Esophagus squamous epithelium (tissue), 5 donors: ENCODE results near the gene GYS1. TPM values are rescaled to one million over a fixed set of nuclear protein-coding genes. Genes with fewer than 3 reads are reported as not detected.

Source experiments
- DNase-seq: peaks from one replicate; lab custom pipeline; 2025; lab: John Stamatoyannopoulos, UW
- H3K27ac ChIP-seq, 4 donors: fragments of 200-600 bp; sonication (generic); one replicate each; pipeline ENCODE4 v1.5.1; 2016 to 2019; ENCODE audit warnings: mild to moderate bottlenecking in 1 of 4
- H3K27me3 ChIP-seq, 4 donors: fragments of 200-600 bp; sonication (generic); 1 replicate in 3 of 4; 2 replicates in 1 of 4; pipeline versions ENCODE4 v1.5.1 to v1.6.0; 2017 to 2021; ENCODE audit warnings: antibody characterized with exemption in 1 of 4
- H3K36me3 ChIP-seq, 3 donors: fragments of 200-600 bp; sonication (generic); one replicate each; pipeline ENCODE4 v1.5.1; 2016 to 2019
- H3K4me1 ChIP-seq, 3 donors: fragments of 200-600 bp; sonication (generic); one replicate each; pipeline ENCODE4 v1.5.1; 2017 to 2019
- H3K4me3 ChIP-seq, 4 donors: fragments of 200-600 bp; sonication (generic); 1 replicate in 3 of 4; 2 replicates in 1 of 4; pipeline ENCODE4 v1.5.1; 2016 to 2019; ENCODE audit warnings: mild to moderate bottlenecking in 2 of 4, moderate library complexity in 1 of 4
- H3K9me3 ChIP-seq, 3 donors: fragments of 200-600 bp; sonication (generic); one replicate each; pipeline ENCODE4 v1.5.1; 2016 to 2019
- CTCF ChIP-seq, 6 experiments: fragments of 450-650 bp in 4 of 6; fragments of 200-600 bp in 2 of 6; sonication (generic) in 2 of 6; IDR thresholded peaks; one replicate each; pipeline ENCODE4 v1.5.1; 2016 to 2019; ENCODE audit warnings: antibody characterized with exemption in 6 of 6, mild to moderate bottlenecking in 4 of 6, moderate library complexity in 4 of 6
- POLR2A ChIP-seq, 4 donors: fragments of 450-650 bp; IDR thresholded peaks; one replicate each; pipeline ENCODE4 v1.6.1; 2017; ENCODE audit warnings: antibody characterized with exemption in 4 of 4, mild to moderate bottlenecking in 4 of 4, moderate library complexity in 3 of 4
- WGBS, 2 donors: methylation state at CpG; one replicate each; pipeline ENCODE4 v1.1.5; 2018; 5-methylcytosine and 5-hydroxymethylcytosine counted together
- intact Hi-C: fragments of 100-400 bp; cut with DNase I; formaldehyde crosslinking; loops from one replicate; pipeline ENCODE4 v1.15.0; 2022
- total RNA-seq, 4 donors: library from RNA; depleted of rRNA; stranded (reverse); fragments of >200 nt; gene quantifications; one replicate each; pipeline ENCODE4 v1.1.0, GENCODE V29; 2016
- donor health status: DM: yes; HTN: yes; CAD: no.

Gene GYS1
- total RNA-seq, 4 donors from 2014 or later, result 30.6 to 47.6 (median 39.5) TPM

- peaks cover 32 to 49% (median 34%) of the 10 kb centered on the region in 3 donors for H3K4me1 ChIP-seq
Observed at GRCh38 chr19:48959341-48960239, 33.5 kb downstream of the GYS1 start.

GRCh38 chr19:48958006-48958405 lies 35.1 kb downstream of the GYS1 start:
- no peak overlapping the region for H3K4me3 ChIP-seq
- intact Hi-C loops, result no loop called here

More at GRCh38 chr19:48959341-48960239, 33.5 kb downstream of the GYS1 start:
- intact Hi-C loops, result no loop called here
- TF ChIP-seq POLR2A (IDR thresholded peaks at IDR 0.05) (no peak), CTCF (IDR thresholded peaks at IDR 0.05) (no peak)
- H3K36me3 ChIP-seq, result peaks cover 0 to 6% (median 0%) of the 10 kb centered on the region in 3 donors
- no peak overlapping the region for H3K4me3 ChIP-seq
- WGBS, 2 donors, result 74 to 80% methylated on average over 16 of the region's 16 CpGs
- no peak overlapping the region for H3K27ac ChIP-seq
- H3K9me3 ChIP-seq, result no peaks in the 10 kb centered on the region
- H3K27me3 ChIP-seq, result no peaks in the 10 kb centered on the region
- no peak for DNase-seq

GRCh38 chr19:48955308-48955958 lies 37.7 kb downstream of the GYS1 start:
- Histone ChIP-seq H3K4me3 (peak overlapping the region; percentile 75 to 98 (median 85)), H3K4me1 (peaks cover 7 to 22% (median 11%) of the 10 kb centered on the region in 3 donors), H3K9me3 (no peaks in the 10 kb centered on the region), H3K27ac (peak overlapping the region; percentile 86 to 96 (median 90)), H3K27me3 (no peaks in the 10 kb centered on the region), H3K36me3 (peaks cover 0 to 6% (median 0%) of the 10 kb centered on the region in 3 donors)
- intact Hi-C loops, result no loop called here
- WGBS, 2 donors, result 36 to 39% methylated on average over 5 to 6 of the region's 16 CpGs
- TF ChIP-seq POLR2A (IDR thresholded peaks at IDR 0.05), result no peak
- TF ChIP-seq CTCF (IDR thresholded peaks at IDR 0.05), result no peak
- DNase-seq, result no peak

More at GRCh38 chr19:48958006-48958405, 35.1 kb downstream of the GYS1 start:
- DNase-seq, result no peak
- H3K4me1 ChIP-seq, result peaks cover 19 to 39% (median 20%) of the 10 kb centered on the region in 3 donors
- H3K36me3 ChIP-seq, result peaks cover 0 to 6% (median 0%) of the 10 kb centered on the region in 3 donors
- TF ChIP-seq POLR2A (IDR thresholded peaks at IDR 0.05), result no peak
- TF ChIP-seq CTCF (IDR thresholded peaks at IDR 0.05), result no peak
- WGBS, 2 donors, result 96 to 97% methylated on average over 7 to 8 of the region's 8 CpGs
- H3K9me3 ChIP-seq, result no peaks in the 10 kb centered on the region
- H3K27me3 ChIP-seq, result no peaks in the 10 kb centered on the region
- no peak overlapping the region for H3K27ac ChIP-seq

DNA sequence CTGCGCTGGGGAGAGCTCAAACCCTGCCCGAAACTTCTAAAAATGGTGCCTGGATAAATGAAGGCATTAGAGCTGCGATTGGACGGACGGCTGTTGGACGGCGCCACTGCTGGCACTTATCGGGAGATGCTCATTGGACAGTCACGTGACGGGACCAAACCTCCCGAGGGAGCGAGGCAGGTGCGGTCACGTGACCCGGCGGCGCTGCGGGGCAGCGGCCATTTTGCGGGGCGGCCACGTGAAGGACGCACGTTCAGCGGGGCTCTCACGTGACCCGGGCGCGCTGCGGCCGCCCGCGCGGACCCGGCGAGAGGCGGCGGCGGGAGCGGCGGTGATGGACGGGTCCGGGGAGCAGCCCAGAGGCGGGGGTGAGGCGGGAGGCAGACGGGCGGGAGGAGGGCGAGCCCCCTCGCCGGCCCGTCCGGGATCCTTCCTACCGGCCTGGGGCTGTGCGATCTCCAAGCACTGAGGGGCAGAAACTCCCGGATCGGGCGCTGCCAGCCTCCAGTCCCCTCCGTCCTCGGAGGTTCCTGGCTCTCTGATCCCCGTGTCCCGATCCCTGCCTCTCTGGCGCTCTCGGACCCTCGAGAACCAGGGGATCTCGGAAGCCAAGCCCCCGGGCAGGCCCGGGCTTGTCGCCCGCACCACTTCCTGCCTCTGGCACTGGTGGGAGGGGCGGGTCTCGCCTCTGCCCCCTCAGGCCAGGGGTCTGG lies 38.4 kb downstream of the GYS1 start, which contains the start of gene BAX:
Gene BAX, plus strand, starts transcription at position 281 of the 713 bp plus-strand sequence. Its CDS starts 54 bp downstream, at position 335.
- TF ChIP-seq POLR2A (IDR thresholded peaks at IDR 0.05) (peak in 3 of 4 donors; percentile 52 to 84 (median 70)), CTCF (IDR thresholded peaks at IDR 0.05) (peak in 3 of 6 experiments; percentile 16 to 41 (median 25))
- no peaks in the 10 kb centered on the region for H3K27me3 ChIP-seq
- DNase-seq, result peak; percentile 48
- intact Hi-C loops, result no loop called here
- peaks cover 0 to 6% (median 0%) of the 10 kb centered on the region in 3 donors for H3K36me3 ChIP-seq
- peak within 1 kb of the TSS; percentile 75 to 98 (median 85) for H3K4me3 ChIP-seq
- no peaks in the 10 kb centered on the region for H3K9me3 ChIP-seq
- WGBS, 2 donors, result 0% methylated on average over 7 to 9 of the region's 71 CpGs
- H3K27ac ChIP-seq, result peak within 1 kb of the TSS; percentile 86 to 96 (median 90)
- peaks cover 7 to 22% (median 11%) of the 10 kb centered on the region in 3 donors for H3K4me1 ChIP-seq
